BJ (cell line): ENCODE data around the gene QSOX2. TPM values are rescaled to one million over a fixed set of nuclear protein-coding genes. Genes with fewer than 3 reads are reported as not detected.

Source experiments
- CTCF ChIA-PET: fragments of 350-600 bp; formaldehyde crosslinking; extraction: SDS; loops from one replicate; lab custom pipeline; 2021; ENCODE audit warnings: antibody characterized with exemption, inconsistent platforms; lab: Yijun Ruan, JAX
- POLR2A ChIA-PET: fragments of 300-600 bp; sonication (Branson Sonifier 250); formaldehyde crosslinking; extraction: SDS; loops from one replicate; lab custom pipeline; 2021; ENCODE audit warnings: antibody characterized with exemption; lab: Charles Lee
- DNase-seq: peaks from one replicate; pipeline ENCODE4 v3.0.0-alpha.2; 2011; ENCODE audit warnings: low read depth
- H3K27me3 ChIP-seq: 2 replicates; pipeline ENCODE4 v1.6.0; 2011; ENCODE audit warnings: low read length; ENCODE audit not compliant: control insufficient read depth, insufficient read depth
- H3K36me3 ChIP-seq: 2 replicates; pipeline ENCODE4 v1.5.1; 2011; ENCODE audit warnings: low read length; ENCODE audit not compliant: control insufficient read depth, insufficient read depth
- H3K4me3 ChIP-seq: 2 replicates; pipeline ENCODE4 v1.5.1; 2011; ENCODE audit warnings: low read depth, mild to moderate bottlenecking, control low read depth, low read length
- CTCF ChIP-seq: IDR thresholded peaks from 2 replicates; pipeline ENCODE4 v1.5.1; 2011; ENCODE audit warnings: low read depth, mild to moderate bottlenecking, control low read depth, inconsistent platforms, low read length, moderate library complexity; ENCODE audit not compliant: insufficient read depth
- polyA minus RNA-seq: library from RNA; depleted of rRNA, polyadenylated mRNA; stranded (reverse); fragments of >200 nt; gene quantifications from 2 replicates; pipeline ENCODE4 v1.2.3, GENCODE V29; 2011; rRNA and poly(A)+ RNA removed
- polyA plus RNA-seq: library from polyadenylated mRNA; depleted of rRNA; stranded (reverse); fragments of >200 nt; gene quantifications from 2 replicates; pipeline ENCODE4 v1.2.3, GENCODE V29; 2011; rRNA removed

The QSOX2 gene
- 7.0 and 7.2 TPM in 2 replicates for polyA plus RNA-seq
- 3.0 and 3.1 TPM in 2 replicates for polyA minus RNA-seq

DNA sequence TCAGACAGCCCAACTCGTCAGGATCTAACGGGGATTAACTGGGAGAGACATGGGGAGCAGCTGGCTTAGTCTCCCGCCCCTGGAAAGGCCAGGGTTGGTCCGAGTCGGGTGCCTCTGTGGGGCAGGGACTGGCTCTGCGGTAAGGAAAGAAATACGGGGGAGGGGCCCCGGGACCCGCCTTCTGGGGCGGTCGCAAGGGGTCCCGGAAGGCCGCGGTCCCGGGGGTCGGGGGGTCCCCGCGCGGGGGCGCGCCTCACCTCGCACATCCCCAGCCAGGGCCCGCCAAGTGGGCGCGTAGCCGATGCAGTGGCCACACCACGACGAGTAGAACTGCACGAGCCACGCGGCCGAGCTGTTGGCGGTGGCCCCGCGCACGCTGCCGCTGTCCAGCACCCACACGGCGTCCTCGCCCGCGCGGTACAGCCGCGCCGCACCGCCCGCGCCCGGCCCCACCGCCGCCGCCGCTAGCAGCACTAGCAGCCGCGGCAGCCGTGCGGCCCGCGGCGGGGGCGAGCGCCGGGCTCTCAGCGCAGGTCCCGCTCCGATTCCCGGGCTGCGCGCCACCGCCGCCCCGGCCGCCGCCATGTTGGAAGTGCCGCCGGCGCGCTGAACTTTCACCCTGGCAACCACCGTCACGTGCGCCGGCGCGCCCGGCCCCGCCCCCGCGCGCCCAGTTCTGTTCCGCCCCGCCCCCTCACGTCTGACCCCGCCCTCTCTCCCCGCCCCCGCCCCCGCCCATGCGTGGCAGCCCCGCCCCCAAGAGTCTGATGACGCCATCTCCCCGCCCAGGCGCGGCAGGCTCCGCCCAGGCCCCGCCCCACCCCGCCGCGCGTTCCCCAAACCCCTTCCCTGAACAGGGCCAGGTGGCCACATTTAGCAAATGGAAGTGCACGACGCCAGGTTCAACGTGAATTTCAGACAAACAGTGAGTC lies at the start of gene QSOX2:
Gene QSOX2 (minus strand): TSS at position 594 of the 932 bp plus-strand sequence. CDS start 9 bp downstream, at position 585.
- H3K27me3 ChIP-seq: peaks cover 24% of the 10 kb centered on the region
- DNase-seq: no peak
- TF ChIP-seq CTCF: no peak
- POLR2A ChIA-PET: no interaction called here
- H3K36me3 ChIP-seq: no peaks in the 10 kb centered on the region
- CTCF ChIA-PET: interaction anchor here (0.6 to 1.5 kb wide), 2 partner anchors 9 to 19 kb away, joined by 3 to 4 read pairs; no protein-coding TSS in a partner anchor
- peak within 1 kb of the TSS; percentile 50 for H3K4me3 ChIP-seq

GRCh38 chr9:136295055-136295454 lies 49.4 kb upstream of the QSOX2 start:
- Histone ChIP-seq H3K4me3 (no peak overlapping the region), H3K27me3 (peaks cover 3% of the 10 kb centered on the region; the same call in 1 of the 2 replicates), H3K36me3 (no peaks in the 10 kb centered on the region)
- ChIA-PET CTCF (no interaction called here), POLR2A (no interaction called here)
- DNase-seq: no peak
- no peak for TF ChIP-seq CTCF

DNA sequence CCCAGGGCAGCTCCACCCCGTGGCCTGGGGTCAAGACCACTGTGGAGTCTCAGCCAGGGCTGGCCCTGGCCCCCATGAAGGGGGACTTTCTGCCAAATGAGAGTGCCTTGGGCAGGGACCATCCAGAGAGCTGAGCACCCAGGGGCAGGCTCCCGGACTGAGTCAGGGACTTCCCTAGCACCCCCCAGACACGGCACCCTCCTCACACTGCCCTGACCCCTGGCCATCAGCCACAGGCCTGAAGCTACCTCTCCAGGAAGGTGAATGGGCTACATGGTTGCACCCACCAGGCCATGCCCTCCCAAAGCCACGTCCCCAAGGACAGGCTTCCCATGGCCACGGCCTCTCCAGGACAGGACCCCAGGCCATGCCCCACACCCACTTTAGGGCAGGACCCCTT lies 48.8 kb upstream of the QSOX2 start:
- POLR2A ChIA-PET: no interaction called here
- DNase-seq: no peak
- TF ChIP-seq CTCF: no peak
- Histone ChIP-seq H3K36me3 (no peaks in the 10 kb centered on the region), H3K4me3 (no peak overlapping the region), H3K27me3 (peaks cover 3% of the 10 kb centered on the region; the same call in 1 of the 2 replicates)
- CTCF ChIA-PET: no interaction called here

DNA sequence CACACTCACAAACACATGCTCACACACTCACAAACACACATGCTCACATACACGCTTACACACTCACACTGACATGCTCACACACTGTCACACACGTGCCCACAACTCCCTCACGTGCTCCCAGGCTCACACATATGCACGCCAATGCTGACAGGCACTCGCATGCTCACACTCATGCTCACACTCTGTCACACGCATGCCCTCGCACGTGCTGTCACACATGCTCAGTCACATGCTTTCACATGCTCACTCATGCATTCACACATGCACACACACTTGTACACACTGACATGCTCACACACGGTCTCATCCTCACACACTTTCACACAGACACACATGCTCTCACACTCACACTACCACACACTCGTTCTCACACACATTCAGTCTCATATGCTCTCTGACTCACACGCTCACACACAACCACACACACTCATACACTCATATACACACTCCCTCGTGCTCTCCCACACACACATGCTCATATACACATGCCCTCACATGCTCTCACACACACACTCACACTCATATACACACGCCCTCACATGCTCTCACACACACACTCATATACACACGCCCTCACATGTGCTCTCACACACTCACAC lies 48.0 kb upstream of the QSOX2 start:
- Histone ChIP-seq H3K36me3 (no peaks in the 10 kb centered on the region), H3K27me3 (peaks cover 3% of the 10 kb centered on the region; the same call in 1 of the 2 replicates), H3K4me3 (no peak overlapping the region)
- ChIA-PET POLR2A (no interaction called here), CTCF (no interaction called here)
- no peak for TF ChIP-seq CTCF
- no peak for DNase-seq
